SK-N-SH (cell line): ENCODE results near the gene ZDHHC7. TPM values are rescaled to one million over a fixed set of nuclear protein-coding genes. Genes with fewer than 3 reads are reported as not detected.

Source experiments
- CTCF ChIA-PET: fragments of 300-600, 350-600 bp; formaldehyde crosslinking; extraction: SDS; loops from one replicate; lab custom pipeline; 2021; lab: Yijun Ruan, JAX
- POLR2A ChIA-PET: fragments of 350-600 bp; sonication (Branson Sonifier 250); formaldehyde crosslinking; extraction: SDS; loops from one replicate; lab custom pipeline; 2020; ENCODE audit warnings: antibody characterized with exemption, inconsistent platforms; lab: Yijun Ruan, JAX
- DNase-seq: peaks from one replicate; pipeline ENCODE4 v3.0.0; 2012
- H2AFZ ChIP-seq: fragments of 200-600 bp; sonication (generic); 2 replicates; pipeline ENCODE4 v1.8.1; 2016; ENCODE audit warnings: antibody characterized with exemption, mild to moderate bottlenecking, low read depth
- H3F3A ChIP-seq: fragments of 200-600 bp; sonication (generic); replicated peaks from 2 replicates; pipeline ENCODE3; 2016; ENCODE audit warnings: antibody characterized with exemption, mild to moderate bottlenecking; ENCODE audit not compliant: insufficient read depth
- H3K27ac ChIP-seq, 2 experiments: fragments of 200-500 bp in 1 of 2; fragments of 200-600 bp in 1 of 2; sonication (Bioruptor generic) in 1 of 2; sonication (generic), shearing (Covaris generic) in 1 of 2; 2 replicates each; pipeline versions ENCODE4 v1.5.1 to v1.6.1; 2014 to 2016; ENCODE audit warnings: low read depth in 2 of 2, inconsistent platforms in 1 of 2, low read length in 1 of 2, mild to moderate bottlenecking in 1 of 2, mixed read lengths in 1 of 2
- H3K27me3 ChIP-seq: fragments of 200-600 bp; sonication (generic), shearing (Covaris generic); 2 replicates; pipeline ENCODE4 v1.6.1; 2016; ENCODE audit warnings: mixed run types; ENCODE audit not compliant: insufficient read depth
- H3K36me3 ChIP-seq, 2 experiments: fragments of 200-500 bp in 1 of 2; fragments of 200-600 bp in 1 of 2; sonication (Bioruptor generic) in 1 of 2; sonication (generic) in 1 of 2; replicated peaks in 1 of 2; 2 replicates each; pipeline versions ENCODE3 to v1.5.1; 2014 to 2016; ENCODE audit warnings: low read length in 1 of 2, mild to moderate bottlenecking in 1 of 2; ENCODE audit not compliant: insufficient read depth in 2 of 2, control insufficient read depth in 1 of 2
- H3K4me1 ChIP-seq, 2 experiments: fragments of 200-500 bp in 1 of 2; fragments of 200-600 bp in 1 of 2; sonication (Bioruptor generic) in 1 of 2; sonication (generic), shearing (Covaris generic) in 1 of 2; 2 replicates each; pipeline versions ENCODE4 v1.5.1 to v1.6.1; 2014 to 2016; ENCODE audit warnings: low read depth in 1 of 2, low read length in 1 of 2, mixed run types in 1 of 2; ENCODE audit not compliant: insufficient read depth in 2 of 2, control insufficient read depth in 1 of 2
- H3K4me2 ChIP-seq: fragments of 200-600 bp; sonication (generic), shearing (Covaris generic); 2 replicates; pipeline ENCODE4 v1.6.1; 2017; ENCODE audit warnings: mixed run types
- H3K4me3 ChIP-seq, 2 experiments: fragments of 200-500 bp in 1 of 2; fragments of 200-600 bp in 1 of 2; sonication (Bioruptor generic) in 1 of 2; sonication (generic), shearing (Covaris generic) in 1 of 2; 2 replicates each; pipeline versions ENCODE4 v1.5.1 to v1.8.1; 2014 to 2016; ENCODE audit warnings: low read depth in 2 of 2, inconsistent platforms in 1 of 2, low read length in 1 of 2, mild to moderate bottlenecking in 1 of 2, mixed read lengths in 1 of 2, moderate library complexity in 1 of 2
- H3K79me2 ChIP-seq: fragments of 200-600 bp; sonication (generic); 2 replicates; pipeline ENCODE4 v1.8.1; 2017; ENCODE audit warnings: mild to moderate bottlenecking; ENCODE audit not compliant: insufficient read depth
- H3K9ac ChIP-seq: fragments of 200-600 bp; sonication (generic); 2 replicates; pipeline ENCODE4 v1.6.1; 2017; ENCODE audit warnings: mixed run types
- H3K9me2 ChIP-seq: fragments of 200-600 bp; sonication (generic); 2 replicates; pipeline ENCODE4 v1.6.1; 2017; ENCODE audit warnings: mixed run types
- H3K9me3 ChIP-seq: fragments of 200-600 bp; sonication (generic); 2 replicates; pipeline ENCODE4 v1.6.1; 2017; ENCODE audit warnings: mixed run types, mild to moderate bottlenecking, moderate library complexity
- H4K20me1 ChIP-seq: fragments of 200-600 bp; sonication (generic); 2 replicates; pipeline ENCODE4 v1.6.1; 2017; ENCODE audit warnings: mild to moderate bottlenecking, mixed run types; ENCODE audit not compliant: insufficient read depth
- CHD2 ChIP-seq: fragments of 150-350 bp; IDR thresholded peaks from 2 replicates; pipeline ENCODE4 v1.6.1; 2018; ENCODE audit warnings: low read length; ENCODE audit not compliant: partially characterized antibody
- ELF1 ChIP-seq: IDR thresholded peaks from 2 replicates; pipeline ENCODE4 v1.4.0; 2012
- EP300 ChIP-seq, 2 experiments: IDR thresholded peaks; 2 replicates each; pipeline versions ENCODE4 v1.4.0 to v1.6.1; 2012; ENCODE audit warnings: borderline replicate concordance in 1 of 2, low read depth in 1 of 2, low read length in 1 of 2
- EZH2phosphoT487 ChIP-seq: fragments of 200-600 bp; sonication (generic); IDR thresholded peaks from 2 replicates; pipeline ENCODE4 v1.6.1; 2017; ENCODE audit warnings: low read depth, mixed run types, mild to moderate bottlenecking, antibody characterized with exemption, moderate library complexity, borderline replicate concordance
- FOSL2 ChIP-seq: IDR thresholded peaks from 2 replicates; pipeline ENCODE4 v1.4.0; 2012; ENCODE audit warnings: low read depth, mild to moderate bottlenecking, moderate library complexity, borderline replicate concordance
- FOXJ3 ChIP-seq: sonication (generic); formaldehyde crosslinking; IDR thresholded peaks from 2 replicates; pipeline ENCODE4 v1.5.1; 2020; ENCODE audit warnings: mild to moderate bottlenecking, missing genetic modification reagents
- GABPA ChIP-seq: IDR thresholded peaks from 2 replicates; pipeline ENCODE4 v1.4.0; 2012; ENCODE audit warnings: low read depth, mild to moderate bottlenecking
- GATA2 ChIP-seq: sonication (generic); formaldehyde crosslinking; IDR thresholded peaks from 2 replicates; pipeline ENCODE4 v1.5.0; 2020; ENCODE audit warnings: mild to moderate bottlenecking, missing genetic modification reagents
- JUND ChIP-seq: IDR thresholded peaks from 2 replicates; pipeline ENCODE4 v1.4.0; 2012
- MAX ChIP-seq: IDR thresholded peaks from 2 replicates; pipeline ENCODE4 v1.4.0; 2012; ENCODE audit warnings: low read depth
- MEF2A ChIP-seq: IDR thresholded peaks from 2 replicates; pipeline ENCODE4 v1.4.0; 2012; ENCODE audit warnings: low read depth, borderline replicate concordance
- MXI1 ChIP-seq: IDR thresholded peaks from 2 replicates; pipeline ENCODE4 v1.6.1; 2012; ENCODE audit warnings: mild to moderate bottlenecking, low read depth, low read length, improper control_type of control experiment
- NRF1 ChIP-seq: IDR thresholded peaks from 2 replicates; pipeline ENCODE4 v1.6.1; 2012; ENCODE audit warnings: low read depth, mild to moderate bottlenecking, low read length
- POLR2AphosphoS5 ChIP-seq: IDR thresholded peaks from 2 replicates; pipeline ENCODE4 v1.6.1; 2012; ENCODE audit warnings: low read depth, low read length
- RAD21 ChIP-seq: IDR thresholded peaks from 2 replicates; pipeline ENCODE4 v1.6.1; 2012; ENCODE audit warnings: mild to moderate bottlenecking, low read length
- RCOR1 ChIP-seq: fragments of 150-350 bp; IDR thresholded peaks from 2 replicates; pipeline ENCODE4 v1.6.1; 2017; ENCODE audit warnings: antibody characterized with exemption, low read length
- SIN3A ChIP-seq: IDR thresholded peaks from 2 replicates; pipeline ENCODE4 v1.6.1; 2012; ENCODE audit warnings: low read depth, mild to moderate bottlenecking, low read length, moderate library complexity, borderline replicate concordance
- TCF12 ChIP-seq: IDR thresholded peaks from 2 replicates; pipeline ENCODE4 v1.4.0; 2012
- USF1 ChIP-seq: IDR thresholded peaks from 2 replicates; pipeline ENCODE4 v1.4.0; 2012; ENCODE audit warnings: low read depth, borderline replicate concordance
- WGBS: methylation state at CpG from one replicate; pipeline ENCODE4 v1.1.6; 2017; ENCODE audit warnings: low lambda C conversion rate; 5-methylcytosine and 5-hydroxymethylcytosine counted together
- polyA plus RNA-seq, 3 experiments: library from polyadenylated mRNA; depleted of rRNA; stranded (reverse); fragments of >200 nt; gene quantifications; 2 replicates each; pipeline ENCODE4 v1.2.3, GENCODE V29; 2012
- TF ChIP-seq, protein P1 (sequence below): IDR thresholded peaks from 2 replicates; pipeline ENCODE4 v1.4.0; 2012; ENCODE audit warnings: low read depth, borderline replicate concordance

ZDHHC7 gene
- polyA plus RNA-seq, 1 of the 3 experiments (the other 2 are of a cell fraction) = 114 TPM

GRCh38 chr16:85003076-85003475 lies 8.3 kb downstream of the ZDHHC7 start:
- CTCF ChIA-PET = no interaction called here
- TF ChIP-seq GATA2 (CRISPR knock-in tag) (no peak), ELF1 (no peak), TCF12 (no peak), MAX (no peak), RAD21 (no peak), EP300 (IDR thresholded peaks at IDR 0.05; ENCODE audit: borderline replicate concordance in 1 of 2, low read depth in 1 of 2, low read length in 1 of 2) (no peak), NRF1 (no peak), EZH2phosphoT487 (no peak), SIN3A (no peak), GABPA (no peak), MXI1 (no peak), CHD2 (no peak), FOSL2 (no peak), USF1 (no peak), JUND (no peak), FOXJ3 (CRISPR knock-in tag) (no peak)
- TF ChIP-seq, protein P1, sequence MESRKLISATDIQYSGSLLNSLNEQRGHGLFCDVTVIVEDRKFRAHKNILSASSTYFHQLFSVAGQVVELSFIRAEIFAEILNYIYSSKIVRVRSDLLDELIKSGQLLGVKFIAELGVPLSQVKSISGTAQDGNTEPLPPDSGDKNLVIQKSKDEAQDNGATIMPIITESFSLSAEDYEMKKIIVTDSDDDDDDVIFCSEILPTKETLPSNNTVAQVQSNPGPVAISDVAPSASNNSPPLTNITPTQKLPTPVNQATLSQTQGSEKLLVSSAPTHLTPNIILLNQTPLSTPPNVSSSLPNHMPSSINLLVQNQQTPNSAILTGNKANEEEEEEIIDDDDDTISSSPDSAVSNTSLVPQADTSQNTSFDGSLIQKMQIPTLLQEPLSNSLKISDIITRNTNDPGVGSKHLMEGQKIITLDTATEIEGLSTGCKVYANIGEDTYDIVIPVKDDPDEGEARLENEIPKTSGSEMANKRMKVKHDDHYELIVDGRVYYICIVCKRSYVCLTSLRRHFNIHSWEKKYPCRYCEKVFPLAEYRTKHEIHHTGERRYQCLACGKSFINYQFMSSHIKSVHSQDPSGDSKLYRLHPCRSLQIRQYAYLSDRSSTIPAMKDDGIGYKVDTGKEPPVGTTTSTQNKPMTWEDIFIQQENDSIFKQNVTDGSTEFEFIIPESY = no peak
- TF ChIP-seq, all 33 proteins: peak for 0
- POLR2A ChIA-PET = no interaction called here

DNA sequence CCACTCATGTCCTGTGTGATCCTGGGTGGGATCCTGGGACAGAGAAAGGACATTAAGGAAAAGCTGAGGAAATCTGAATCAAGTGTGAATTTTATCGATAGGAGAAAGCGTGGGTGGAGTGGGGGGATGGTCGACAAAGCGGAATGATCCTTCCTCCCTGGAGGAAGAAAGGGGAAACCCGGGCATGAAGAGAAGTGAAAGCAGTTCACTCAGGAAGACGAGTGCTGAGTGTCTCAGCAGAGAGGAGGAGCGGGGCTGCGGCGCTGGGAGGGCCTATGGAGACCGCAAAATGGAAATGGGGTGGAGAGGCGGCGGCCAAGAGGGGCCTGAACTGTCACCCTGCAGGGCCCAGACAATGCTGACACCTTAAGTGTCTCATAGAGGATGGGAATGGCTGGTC lies 8.7 kb downstream of the ZDHHC7 start:
- Histone ChIP-seq H3K4me2 (0 out of 2 replicates have a peak overlapping the region, but pooled peaks have one; percentile 74), H3K9me3 (no peaks in the 10 kb centered on the region), H2AFZ (no peak overlapping the region), H3K27ac (no peak overlapping the region), H3F3A (peaks cover 32% of the 10 kb centered on the region), H3K36me3 (peaks cover 3% of the 10 kb centered on the region in 2 experiments), H4K20me1 (peaks cover 10% of the 10 kb centered on the region), H3K9me2 (no peaks in the 10 kb centered on the region), H3K4me3 (no peak overlapping the region), H3K27me3 (no peaks in the 10 kb centered on the region), H3K9ac (no peak overlapping the region), H3K4me1 (peaks cover 13 to 31% of the 10 kb centered on the region in 2 experiments; a peak in 3 of 4 replicates), H3K79me2 (peaks cover 100% of the 10 kb centered on the region)
- ChIA-PET CTCF (no interaction called here), POLR2A (no interaction called here)
- TF ChIP-seq POLR2AphosphoS5 (no peak), RCOR1 (no peak), MEF2A (no peak), GATA2 (CRISPR knock-in tag) (no peak)
- DNase-seq = no peak
- WGBS = 90% methylated on average over 12 of the region's 12 CpGs

More at GRCh38 chr16:85003076-85003475, 8.3 kb downstream of the ZDHHC7 start:
- Histone ChIP-seq H3K36me3 (peaks cover 3% of the 10 kb centered on the region in 2 experiments), H3F3A (peaks cover 32% of the 10 kb centered on the region), H2AFZ (no peak overlapping the region), H3K27me3 (no peaks in the 10 kb centered on the region), H3K4me3 (no peak overlapping the region), H3K4me1 (peaks cover 13 to 31% of the 10 kb centered on the region in 2 experiments; a peak in 3 of 4 replicates), H4K20me1 (peaks cover 10% of the 10 kb centered on the region), H3K9me3 (no peaks in the 10 kb centered on the region), H3K9ac (no peak overlapping the region), H3K4me2 (peak overlapping the region; percentile 74; the same call in 1 of the 2 replicates), H3K9me2 (no peaks in the 10 kb centered on the region), H3K27ac (peak overlapping the region in 1 of 2 experiments; percentile 89; a peak in 1 of 4 replicates), H3K79me2 (peaks cover 100% of the 10 kb centered on the region)
- WGBS = 92% methylated on average over 13 of the region's 13 CpGs
- no peak for DNase-seq
